ENCODE results near the gene RPRD1A.
"Not testable (repeated sequence)": the region's sequence is repeated elsewhere in the genome, so short reads cannot be mapped to it uniquely, and the experiment has no call there.

The RPRD1A gene, protein sequence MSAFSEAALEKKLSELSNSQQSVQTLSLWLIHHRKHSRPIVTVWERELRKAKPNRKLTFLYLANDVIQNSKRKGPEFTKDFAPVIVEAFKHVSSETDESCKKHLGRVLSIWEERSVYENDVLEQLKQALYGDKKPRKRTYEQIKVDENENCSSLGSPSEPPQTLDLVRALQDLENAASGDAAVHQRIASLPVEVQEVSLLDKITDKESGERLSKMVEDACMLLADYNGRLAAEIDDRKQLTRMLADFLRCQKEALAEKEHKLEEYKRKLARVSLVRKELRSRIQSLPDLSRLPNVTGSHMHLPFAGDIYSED

DNA sequence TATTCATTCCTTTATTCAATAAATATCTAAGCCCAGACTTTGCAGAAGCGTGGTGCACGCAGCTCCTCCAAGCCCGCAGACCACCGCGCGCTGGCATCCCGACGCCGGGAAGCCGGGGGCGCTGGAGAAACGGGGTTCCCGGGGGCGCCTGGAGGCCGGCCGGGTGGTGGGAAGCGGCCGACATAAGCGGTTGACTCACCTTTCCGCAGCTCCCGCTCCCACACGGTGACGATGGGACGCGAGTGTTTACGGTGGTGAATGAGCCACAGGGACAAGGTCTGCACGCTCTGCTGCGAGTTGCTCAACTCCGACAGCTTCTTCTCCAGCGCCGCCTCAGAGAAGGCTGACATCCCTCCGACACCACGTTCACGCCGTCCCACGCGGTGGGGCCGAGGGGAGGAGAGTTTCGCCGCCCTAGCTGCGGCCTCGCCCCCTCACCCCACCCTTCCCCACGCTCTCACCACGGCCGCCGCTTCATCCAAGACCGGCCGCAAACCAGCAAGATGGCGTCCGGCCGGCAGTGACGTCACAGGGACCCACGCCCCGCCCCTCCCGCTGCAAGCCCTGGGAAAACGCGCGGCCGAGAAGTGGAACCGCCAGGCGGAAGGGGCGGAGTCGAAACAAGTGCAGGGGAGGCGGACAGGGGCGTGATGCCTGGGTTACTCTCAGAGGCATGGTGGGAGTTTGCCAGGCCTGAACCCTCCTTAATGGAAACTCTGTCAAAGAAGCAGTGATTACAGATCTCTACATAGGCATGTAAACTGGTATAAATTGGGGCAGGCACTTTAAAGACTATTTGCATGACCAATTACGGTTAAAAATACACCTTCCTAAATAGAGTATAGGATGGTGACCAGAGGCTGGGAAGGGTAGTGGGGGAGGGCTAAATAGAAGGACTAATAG is at the start of gene RPRD1A:
Gene RPRD1A, minus strand, starts transcription at position 505 of the 903 bp plus-strand sequence. Its CDS starts 155 bp downstream, at position 350.
- peak; percentile 97 for DNase-seq (ENCODE audit: low spot score)

DNA sequence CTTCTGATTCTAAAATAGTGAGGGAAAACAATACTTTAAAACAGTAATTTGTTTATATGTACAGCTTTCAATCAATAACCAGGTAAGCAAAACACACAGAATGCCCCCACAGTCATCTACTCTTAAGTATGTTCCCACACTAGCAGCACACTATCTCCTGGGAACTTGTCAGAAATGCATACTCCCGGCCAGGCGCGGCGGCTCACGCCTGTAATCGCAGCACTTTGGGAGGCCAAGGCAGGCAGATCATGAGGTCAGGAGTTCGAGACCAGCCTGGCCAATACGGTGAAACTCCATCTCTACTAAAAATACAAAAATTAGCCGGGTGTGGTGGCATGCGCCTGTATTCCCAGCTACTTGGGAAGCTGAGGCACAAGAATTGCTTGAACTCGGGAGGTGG is 49.4 kb upstream of the RPRD1A start:
- DNase-seq (ENCODE audit: low spot score): not testable (repeated sequence)

DNA sequence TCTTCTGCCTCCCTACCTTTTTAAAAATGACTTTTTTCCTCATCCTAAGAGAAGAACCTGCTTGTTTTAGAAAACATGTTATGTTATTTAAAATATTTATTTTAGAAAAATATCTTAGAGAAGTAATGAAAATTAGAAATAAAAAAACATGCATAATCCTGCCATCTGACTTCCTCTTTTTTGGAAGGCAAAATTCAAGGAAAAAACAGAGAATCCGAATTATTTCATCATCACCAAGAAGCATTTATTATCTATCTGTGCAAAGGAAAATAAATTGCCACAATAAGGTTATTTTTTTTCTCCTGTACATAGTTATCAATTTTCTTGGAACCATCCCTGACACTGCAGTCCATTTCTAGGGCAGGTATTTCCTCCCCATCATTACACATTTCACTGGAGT is 47.4 kb upstream of the RPRD1A start:
- no peak for DNase-seq (ENCODE audit: low spot score)

DNA sequence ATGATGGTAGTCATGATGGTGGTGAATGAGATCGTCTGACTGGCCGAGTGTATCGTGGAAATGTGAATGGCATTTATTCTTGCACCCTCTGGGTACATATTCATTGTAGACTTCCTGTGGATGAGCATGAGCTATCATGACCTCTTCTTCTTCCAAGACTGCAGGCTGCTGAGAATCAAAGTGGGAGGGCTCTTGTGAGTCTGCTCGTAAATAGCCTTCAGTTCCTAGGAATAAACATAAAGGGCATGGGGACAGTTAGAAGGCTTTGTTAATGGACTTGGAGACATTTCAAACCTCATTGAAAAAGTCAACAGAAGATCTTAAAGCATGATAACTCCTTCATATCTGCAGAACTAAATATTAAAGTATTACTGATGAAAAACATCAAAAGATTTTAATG is 46.9 kb upstream of the RPRD1A start:
- DNase-seq (ENCODE audit: low spot score): no peak

DNA sequence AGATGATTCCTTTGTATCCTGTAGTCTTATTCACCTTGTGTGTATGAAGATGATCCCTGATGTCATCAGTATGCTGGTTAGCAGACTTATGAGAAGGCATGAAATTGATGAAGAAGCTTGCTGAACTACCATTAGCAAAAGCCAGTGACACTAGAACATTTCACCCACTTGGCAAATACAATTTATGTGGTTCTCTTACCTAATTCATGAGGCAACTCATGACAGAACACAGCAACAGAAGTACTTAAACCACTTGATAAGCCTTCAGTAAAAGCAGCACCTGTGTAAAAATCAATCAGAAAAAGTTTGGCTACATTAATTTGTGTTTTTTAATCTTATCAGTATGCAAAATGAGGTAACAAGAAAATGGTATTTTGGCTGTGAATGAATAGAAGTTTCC is 44.9 kb upstream of the RPRD1A start:
- DNase-seq (ENCODE audit: low spot score): no peak

DNA sequence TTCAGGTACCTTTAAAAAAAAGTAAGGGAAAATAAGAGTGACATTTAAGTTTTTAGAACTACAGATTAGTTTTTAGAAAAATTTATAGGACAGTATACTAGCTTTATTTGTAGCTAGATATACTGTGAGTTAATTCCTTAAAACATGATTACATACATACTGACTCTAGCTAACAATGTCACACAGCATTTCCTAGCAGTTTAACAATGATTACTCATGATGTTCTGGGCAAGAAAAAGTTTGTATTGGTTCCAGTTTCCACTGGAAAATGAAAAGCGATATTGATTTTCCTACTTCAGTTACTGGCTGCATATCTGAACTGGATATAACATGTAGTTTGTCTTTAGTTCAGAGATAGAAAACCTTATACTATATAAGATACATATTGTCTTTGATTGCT is 42.4 kb upstream of the RPRD1A start:
- no peak for DNase-seq (ENCODE audit: low spot score)

DNA sequence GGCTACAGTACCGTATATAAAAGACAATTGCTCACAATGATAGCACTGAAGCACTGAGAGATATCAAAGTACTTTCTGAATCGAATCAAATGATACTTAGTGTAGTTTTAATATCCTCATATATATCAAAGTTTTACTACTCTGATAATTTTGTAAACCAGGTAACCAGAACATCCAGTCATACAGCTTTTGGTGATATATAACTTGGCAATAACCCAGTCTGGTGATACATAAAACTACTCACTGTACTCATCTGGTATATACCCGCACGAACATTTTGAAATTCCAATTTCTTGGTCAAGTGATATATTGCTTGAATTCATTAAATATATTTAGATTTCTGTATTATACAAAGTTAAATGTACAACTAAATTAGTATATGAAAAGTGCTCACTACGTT is 41.2 kb upstream of the RPRD1A start:
- DNase-seq (ENCODE audit: low spot score): no peak

DNA sequence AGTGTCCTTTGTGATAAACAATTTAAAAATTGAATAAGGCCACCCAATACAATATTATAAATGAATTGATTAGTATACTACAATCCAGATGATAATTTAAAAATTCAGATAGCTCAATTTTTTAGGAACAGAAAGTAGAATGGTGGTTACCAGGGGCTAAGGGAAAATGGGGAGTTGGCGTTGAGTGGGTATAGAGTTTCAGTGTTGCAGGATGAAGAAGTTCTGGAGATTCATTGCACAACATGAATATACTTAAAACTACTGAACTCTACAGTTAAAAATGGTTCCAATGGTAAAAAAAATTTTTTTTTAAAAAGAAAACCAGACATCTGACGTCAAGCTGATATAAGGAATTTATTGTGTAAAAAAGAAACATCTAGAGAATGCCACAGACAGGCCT is 40.8 kb upstream of the RPRD1A start:
- DNase-seq (ENCODE audit: low spot score): no peak

DNA sequence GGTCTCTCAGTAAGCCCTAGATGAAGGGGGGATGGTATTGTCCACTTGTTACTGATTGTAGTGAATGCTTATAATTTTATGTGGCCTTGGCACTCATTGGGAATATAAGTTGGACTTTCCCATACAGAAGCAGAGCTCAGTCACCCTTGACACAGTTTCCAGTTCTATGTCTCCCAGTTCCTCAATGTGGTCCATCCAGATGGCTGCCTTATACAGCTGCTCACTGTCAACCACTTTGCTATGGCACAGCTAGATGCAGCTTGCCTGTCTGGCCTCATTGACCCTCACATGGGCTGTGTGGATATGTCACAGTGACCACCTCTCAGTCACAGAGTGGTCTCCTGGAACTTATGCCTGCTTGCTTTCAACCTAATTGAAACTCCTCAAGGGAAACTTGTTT is 40.1 kb upstream of the RPRD1A start:
- no peak for DNase-seq (ENCODE audit: low spot score)

DNA sequence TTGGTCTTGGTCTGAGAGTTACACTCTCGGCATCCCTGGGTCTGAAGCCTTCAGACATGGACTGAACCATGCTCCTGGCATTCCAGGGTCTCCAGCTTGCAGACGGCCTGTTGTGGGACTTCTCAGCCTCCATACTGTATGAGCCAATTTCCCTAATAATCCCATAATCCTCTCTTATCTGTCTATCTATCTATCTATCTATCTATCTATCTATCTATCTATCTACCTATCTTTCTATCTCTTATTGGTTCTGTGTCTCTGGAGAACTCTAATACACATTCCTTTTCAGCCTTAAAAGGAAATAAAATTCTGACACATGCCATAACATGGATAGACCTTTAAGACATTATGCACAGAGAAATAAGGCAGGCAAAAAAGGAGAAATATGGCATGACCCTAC is 37.4 kb upstream of the RPRD1A start:
- no peak for DNase-seq (ENCODE audit: low spot score)

DNA sequence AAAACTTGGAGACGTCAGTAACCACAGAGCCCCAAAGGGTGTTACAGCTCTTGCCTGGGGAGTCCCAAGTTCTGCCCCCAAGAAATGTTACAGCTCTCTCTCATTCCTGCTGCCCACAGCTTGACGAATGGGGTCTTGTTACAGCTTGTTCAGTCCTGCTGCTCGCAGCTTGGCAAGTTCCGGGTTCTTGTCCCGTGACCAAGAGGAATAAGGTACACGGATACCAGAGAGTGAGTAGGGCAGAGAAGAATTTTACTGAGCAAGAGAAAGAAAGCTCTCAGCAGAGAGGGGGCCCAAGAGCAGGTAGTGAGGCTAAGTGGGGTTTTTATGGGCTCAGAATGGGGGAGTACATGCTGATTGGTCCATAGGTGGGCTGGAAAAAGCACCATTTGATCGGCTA is 34.6 kb upstream of the RPRD1A start:
- DNase-seq (ENCODE audit: low spot score): no peak

DNA sequence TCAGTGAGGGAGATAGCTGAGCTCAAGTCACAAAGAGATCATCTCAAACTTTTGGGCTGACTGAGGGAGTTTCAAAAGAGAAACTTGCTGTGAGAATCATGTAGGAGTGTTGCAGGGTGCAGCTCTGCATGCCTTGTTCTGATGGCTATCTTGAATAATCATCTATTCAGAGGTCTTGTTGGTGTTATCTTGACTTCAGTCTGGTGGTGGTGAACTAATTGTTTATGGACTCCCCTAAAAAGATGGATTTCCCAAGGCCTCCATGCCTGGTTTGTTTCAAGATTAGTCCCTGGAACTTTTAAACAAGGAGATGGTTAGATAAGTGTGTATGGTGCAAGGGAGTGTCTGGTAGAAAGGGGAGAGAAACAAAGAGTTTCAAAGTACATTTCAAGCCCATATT is 32.0 kb upstream of the RPRD1A start:
- no peak for DNase-seq (ENCODE audit: low spot score)

DNA sequence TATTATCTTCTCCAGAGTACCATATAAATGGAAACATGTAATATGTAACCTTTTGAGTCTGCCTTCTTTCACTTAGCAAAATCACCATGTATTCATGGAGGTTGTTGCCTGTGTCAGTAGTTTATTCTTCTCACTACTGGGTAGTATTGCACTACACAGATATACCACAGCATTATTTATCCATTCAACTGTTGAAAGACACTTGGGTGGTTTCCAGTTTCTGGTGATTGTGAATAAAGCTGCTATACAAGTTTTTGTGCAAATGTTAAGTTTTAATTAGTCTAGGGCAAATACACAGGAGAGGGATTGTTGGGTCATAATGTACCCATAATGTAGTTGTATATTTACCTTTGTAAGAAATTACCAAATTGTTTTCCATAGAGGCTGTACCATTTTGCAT is 29.6 kb upstream of the RPRD1A start:
- DNase-seq (ENCODE audit: low spot score): no peak

DNA sequence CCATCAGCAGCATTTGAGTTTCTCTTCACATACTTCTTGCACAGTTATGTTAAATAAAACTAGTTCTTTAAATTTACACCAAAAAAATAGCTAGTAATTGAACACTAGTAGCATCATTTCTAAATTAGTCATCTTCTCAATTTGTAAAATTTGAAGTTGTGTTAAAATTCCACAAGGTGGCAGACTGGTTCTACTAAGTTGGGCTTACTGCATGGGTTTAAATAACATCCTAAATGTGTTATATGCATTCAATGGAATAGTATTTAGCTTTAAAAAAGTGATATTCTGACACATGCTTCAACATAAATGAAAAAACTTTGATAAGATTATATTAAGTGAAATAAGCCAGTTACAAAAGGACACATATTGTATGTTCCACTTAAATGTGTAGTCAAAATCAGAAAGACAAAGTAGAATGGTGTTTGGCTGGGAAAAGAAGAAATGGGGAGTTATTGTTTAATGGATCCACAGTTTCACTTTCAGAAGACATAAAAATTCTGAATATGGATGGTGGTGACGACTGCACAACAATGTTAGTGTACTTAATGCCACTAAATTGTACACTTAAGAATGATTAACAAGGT is 28.7 kb upstream of the RPRD1A start:
- no peak for DNase-seq (ENCODE audit: low spot score)

DNA sequence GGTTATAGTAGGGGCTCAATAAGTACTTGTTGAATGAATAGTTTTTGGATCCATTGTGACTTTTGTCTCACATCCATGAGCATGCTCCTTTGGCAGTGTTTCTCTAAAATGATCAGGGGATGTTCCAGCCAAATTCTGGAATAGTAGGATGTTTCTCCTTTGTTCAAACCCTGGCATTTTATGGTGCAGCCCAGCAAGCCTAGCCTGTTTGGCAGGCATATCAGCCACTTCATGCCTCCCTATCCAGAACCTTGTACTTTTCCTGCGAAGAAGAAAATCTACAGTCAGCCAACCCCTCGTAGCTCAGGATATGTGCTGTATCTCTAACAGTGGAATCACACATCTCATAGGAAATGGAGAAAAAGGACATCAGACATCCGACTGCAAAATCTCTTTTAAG is 27.1 kb upstream of the RPRD1A start:
- no peak for DNase-seq (ENCODE audit: low spot score)

DNA sequence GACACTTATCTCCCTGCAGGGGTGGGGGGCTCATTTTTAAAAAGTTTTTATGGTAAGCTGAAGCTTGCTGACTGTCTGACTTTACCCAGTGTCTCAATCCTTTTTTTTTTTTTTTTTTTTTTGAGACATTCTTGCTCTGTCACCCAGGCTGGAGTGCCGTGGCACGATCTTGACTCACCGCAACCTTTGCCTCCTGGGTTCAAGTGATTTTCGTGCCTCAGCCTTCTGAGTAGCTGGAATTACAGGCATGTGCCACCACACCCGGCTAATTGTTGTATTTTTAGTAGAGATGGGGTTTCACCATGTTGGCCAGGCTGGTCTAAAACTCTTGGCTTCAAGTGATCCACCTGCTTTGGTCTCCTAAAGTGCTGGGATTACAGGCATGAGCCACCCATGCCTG is 24.8 kb upstream of the RPRD1A start:
- DNase-seq (ENCODE audit: low spot score): not testable (repeated sequence)

DNA sequence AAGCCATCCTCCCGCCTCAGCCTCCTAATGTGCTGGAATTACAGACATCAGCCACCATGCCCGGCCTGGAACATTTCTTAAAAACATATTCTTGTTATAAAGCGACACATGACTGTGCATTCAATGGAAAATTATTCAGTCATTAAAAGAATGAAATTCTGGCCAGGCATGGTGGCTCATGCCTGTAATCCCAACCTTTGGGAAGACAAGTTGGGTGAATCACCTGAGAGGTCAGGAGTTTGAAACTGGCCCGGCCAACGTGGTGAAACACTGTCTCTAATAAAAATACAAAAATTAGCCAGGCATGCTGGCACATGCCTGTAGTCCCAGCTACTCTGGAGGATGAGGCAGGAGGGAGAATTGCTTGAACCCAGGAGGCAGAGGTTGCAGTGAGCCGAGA is 21.6 kb upstream of the RPRD1A start:
- no peak for DNase-seq (ENCODE audit: low spot score)

DNA sequence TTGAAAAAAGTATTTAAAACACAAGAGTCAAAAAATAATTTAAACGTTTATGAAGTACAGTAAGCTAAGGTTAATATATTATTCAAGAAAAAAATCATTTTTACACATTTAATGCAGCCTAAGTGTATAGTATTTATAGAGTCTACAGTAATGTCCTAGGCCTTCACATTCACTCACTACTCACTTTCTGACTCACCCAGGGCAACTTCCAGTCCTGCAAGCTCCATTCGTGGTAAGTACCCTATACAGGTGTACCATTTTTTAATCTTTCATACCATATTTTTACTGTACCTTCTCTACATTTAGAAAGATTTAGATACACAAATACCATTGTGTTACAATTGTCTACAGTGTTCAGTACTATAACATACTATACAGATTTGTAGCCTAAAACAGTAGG is 20.9 kb upstream of the RPRD1A start:
- DNase-seq (ENCODE audit: low spot score): no peak

DNA sequence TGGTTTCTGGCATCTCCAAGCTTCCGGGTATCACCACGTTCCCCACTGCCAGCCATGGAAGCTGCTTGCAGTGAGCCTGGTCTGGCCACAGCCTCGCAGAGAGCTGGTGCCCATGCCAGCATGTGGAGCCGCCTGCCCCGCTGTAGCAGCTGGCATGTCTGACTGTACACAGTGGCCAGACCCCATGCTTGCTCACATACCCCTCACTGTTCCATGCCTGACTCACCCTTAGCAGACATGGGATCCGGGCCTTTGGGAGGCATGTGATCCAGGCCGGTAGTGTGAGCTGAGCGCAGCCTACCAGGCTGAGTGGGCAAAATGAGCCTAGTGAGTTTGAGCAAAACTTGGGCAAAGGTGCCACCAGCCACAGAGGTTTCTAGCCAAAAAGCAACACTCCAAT is 18.8 kb upstream of the RPRD1A start:
- DNase-seq (ENCODE audit: low spot score): no peak

DNA sequence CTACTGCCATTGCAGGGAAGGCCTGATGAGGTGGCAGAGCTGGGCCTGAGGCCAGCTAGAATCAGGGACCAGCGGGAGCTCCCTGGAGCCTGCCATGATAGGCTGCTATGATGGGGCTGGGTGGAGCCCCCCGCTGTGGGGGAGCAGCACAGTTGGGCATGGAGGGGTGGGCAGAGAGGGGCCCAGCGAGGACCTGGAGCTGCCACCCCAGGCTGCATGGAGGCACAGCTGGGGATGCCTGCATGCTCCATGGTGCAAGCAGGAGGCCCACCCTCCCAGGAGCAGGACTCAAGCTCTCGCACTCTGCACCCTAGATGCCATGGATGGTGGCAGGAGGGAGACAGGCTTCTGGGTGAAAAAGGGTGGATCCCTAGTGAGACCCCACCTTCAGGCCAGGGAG is 17.8 kb upstream of the RPRD1A start:
- no peak for DNase-seq (ENCODE audit: low spot score)

DNA sequence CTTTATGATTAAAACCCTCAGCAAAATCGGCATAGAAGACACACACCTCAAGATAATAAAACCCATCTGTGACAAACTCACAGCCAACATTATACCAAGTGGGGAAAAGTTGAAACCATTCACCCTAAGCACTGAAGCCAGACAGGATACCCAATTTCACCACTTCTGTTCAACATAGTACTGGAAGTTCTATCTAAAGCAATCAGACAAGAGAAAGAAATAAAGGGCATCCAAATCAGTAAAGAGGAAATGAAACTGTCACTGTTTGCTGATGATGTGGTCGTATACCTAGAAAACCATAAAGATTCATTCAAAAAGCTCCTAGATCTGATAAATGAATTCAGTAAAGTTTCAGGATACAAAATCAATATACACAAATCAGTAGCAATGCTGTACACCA is 16.4 kb upstream of the RPRD1A start:
- DNase-seq (ENCODE audit: low spot score): no peak

DNA sequence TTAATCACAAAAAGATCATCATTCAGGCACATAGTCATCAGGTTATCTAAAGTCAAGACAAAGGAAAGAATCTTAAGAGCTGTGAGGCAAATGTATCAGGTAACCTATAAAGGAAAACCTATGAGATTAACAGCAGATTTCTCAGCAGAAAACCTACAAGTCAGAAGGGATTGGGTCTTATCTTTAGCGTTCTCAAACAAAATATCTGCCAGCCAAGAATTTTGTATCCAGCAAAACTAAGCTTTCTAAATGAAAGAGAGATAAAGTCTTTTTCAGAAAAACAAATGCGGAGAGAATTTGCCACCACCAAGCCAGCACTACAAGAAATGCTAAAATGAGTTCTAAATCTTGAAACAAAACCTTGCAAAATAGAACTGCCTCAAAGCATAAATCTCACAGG is 13.8 kb upstream of the RPRD1A start:
- not testable (repeated sequence) for DNase-seq (ENCODE audit: low spot score)
